ENCODE measurements around the gene NFATC4.
A peak's percentile ranks its signal among the peaks of the same experiment; 100 is the strongest.
"Not testable (repeated sequence)": the region's sequence is repeated elsewhere in the genome, so short reads cannot be mapped to it uniquely, and the experiment has no call there.

The NFATC4 gene

DNA sequence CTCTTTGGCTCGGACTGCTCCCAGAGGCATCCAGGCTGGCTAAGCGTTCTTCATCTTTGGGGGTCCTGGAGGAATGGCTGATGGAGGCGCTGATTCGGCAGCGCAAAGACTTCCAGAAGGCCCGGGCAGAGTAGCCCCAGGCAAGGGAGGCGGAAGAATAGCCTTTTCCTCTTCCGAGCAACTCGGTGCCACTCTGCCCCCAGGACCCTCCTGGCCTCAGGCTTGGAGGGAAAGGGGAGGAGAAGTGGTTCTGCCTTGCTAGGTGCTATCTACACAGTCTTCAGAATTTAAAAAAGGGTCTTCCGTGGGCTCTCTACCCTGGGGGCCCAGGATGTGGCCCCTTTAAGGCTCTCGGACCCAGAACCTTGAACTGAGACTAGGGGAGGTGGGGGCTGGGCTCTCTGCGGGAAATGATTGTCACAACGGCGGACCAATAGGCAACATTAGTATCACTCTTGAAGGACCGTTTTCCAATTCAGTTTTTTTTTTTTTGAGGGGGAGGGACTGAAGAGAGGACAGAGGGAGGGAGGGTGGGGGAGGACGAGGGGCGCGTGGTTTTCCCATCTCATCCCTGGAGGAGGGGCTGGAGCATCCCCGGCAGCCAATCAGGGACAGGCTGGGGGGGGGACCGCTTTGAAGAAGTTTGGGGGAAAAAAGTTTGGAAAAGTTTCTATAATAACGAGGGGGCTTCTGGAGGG, at the start of gene NFATC4:
TSS of gene NFATC4 (plus strand) at position 671 of the 698 bp plus-strand sequence. CDS start 157 bp downstream, outside the sequence.
- Histone ChIP-seq H3K27me3 (ENCODE audit: low read depth, low read length) (no peaks in the 10 kb centered on the region), H3K27ac (ENCODE audit: low read length) (peak within 1 kb of the TSS; percentile 95), H3K9me3 (ENCODE audit: control insufficient read depth in 1 of 2, low read length in 2 of 2) (no peaks in the 10 kb centered on the region), H3K36me3 (ENCODE audit: control insufficient read depth in 1 of 2, insufficient read depth in 2 of 2, low read length in 2 of 2) (peaks cover 0 to 14% of the 10 kb centered on the region in 2 donors), H3K4me3 (ENCODE audit: low read depth in 1 of 2, low read length in 2 of 2) (peak within 1 kb of the TSS; percentile 71 to 79), H3K4me1 (ENCODE audit: control insufficient read depth in 1 of 2, insufficient read depth in 2 of 2, low read length in 2 of 2) (peaks cover 7 to 25% of the 10 kb centered on the region in 2 donors)

DNA sequence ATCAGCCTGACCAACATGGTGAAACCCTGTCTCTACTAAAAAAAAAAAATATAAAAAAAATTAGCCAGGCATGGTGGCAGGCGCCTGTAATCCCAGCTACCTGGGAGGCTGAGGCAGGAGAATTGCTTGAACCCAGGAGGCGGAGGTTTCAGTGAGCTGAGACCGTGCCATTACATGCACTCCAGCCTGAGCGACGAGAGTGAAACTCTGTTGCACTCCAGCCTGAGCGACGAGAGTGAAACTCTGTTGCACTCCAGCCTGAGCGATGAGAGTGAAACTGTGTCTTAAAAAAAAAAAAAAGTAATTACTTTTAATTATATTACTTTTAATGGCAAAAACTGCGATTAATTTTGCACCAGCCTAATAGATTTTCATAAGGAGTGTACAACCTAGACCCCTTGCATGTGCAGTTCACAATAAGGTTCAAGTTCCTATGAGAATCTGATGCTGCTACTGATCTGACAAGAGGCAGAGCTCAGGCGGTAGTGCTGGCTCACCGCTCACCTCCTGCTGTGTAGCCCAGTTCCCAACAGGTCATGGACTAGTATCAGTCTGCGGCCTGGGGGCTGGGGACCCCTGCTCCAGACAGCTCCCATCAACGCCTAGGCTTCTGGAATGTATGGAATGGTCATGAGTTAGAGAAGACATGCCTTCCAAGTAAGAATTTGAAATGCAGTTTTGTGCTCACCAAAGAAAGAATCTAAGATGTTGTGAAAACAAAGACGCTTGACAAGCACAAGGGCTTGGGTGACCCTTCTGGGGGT, 46.6 kb upstream of the NFATC4 start:
- no peak overlapping the region for H3K27ac ChIP-seq (ENCODE audit: low read length)
- H3K4me3 ChIP-seq (ENCODE audit: low read depth in 1 of 2, low read length in 2 of 2) = no peak overlapping the region
- H3K9me3 ChIP-seq (ENCODE audit: control insufficient read depth in 1 of 2, low read length in 2 of 2) = no peaks in the 10 kb centered on the region
- H3K4me1 ChIP-seq (ENCODE audit: control insufficient read depth in 1 of 2, insufficient read depth in 2 of 2, low read length in 2 of 2) = peaks cover 0 to 5% of the 10 kb centered on the region in 2 donors
- no peaks in the 10 kb centered on the region for H3K36me3 ChIP-seq (ENCODE audit: control insufficient read depth in 1 of 2, insufficient read depth in 2 of 2, low read length in 2 of 2)
- H3K27me3 ChIP-seq (ENCODE audit: low read depth, low read length) = peaks cover 4% of the 10 kb centered on the region

- Histone ChIP-seq H3K4me1 (ENCODE audit: control insufficient read depth in 1 of 2, insufficient read depth in 2 of 2, low read length in 2 of 2) (peaks cover 0 to 6% of the 10 kb centered on the region in 2 donors), H3K9me3 (ENCODE audit: control insufficient read depth in 1 of 2, low read length in 2 of 2) (no peaks in the 10 kb centered on the region), H3K27me3 (ENCODE audit: low read depth, low read length) (peaks cover 4% of the 10 kb centered on the region), H3K4me3 (ENCODE audit: low read depth in 1 of 2, low read length in 2 of 2) (no peak overlapping the region), H3K36me3 (ENCODE audit: control insufficient read depth in 1 of 2, insufficient read depth in 2 of 2, low read length in 2 of 2) (no peaks in the 10 kb centered on the region), H3K27ac (ENCODE audit: low read length) (no peak overlapping the region)
These were observed 45.3 kb upstream of the NFATC4 start for GRCh38 chr14:24322672-24323071.

GRCh38 chr14:24323341-24323740, 44.6 kb upstream of the NFATC4 start:
- H3K4me1 ChIP-seq (ENCODE audit: control insufficient read depth in 1 of 2, insufficient read depth in 2 of 2, low read length in 2 of 2) = peaks cover 0 to 6% of the 10 kb centered on the region in 2 donors
- no peaks in the 10 kb centered on the region for H3K36me3 ChIP-seq (ENCODE audit: control insufficient read depth in 1 of 2, insufficient read depth in 2 of 2, low read length in 2 of 2)
- no peaks in the 10 kb centered on the region for H3K9me3 ChIP-seq (ENCODE audit: control insufficient read depth in 1 of 2, low read length in 2 of 2)
- no peak overlapping the region for H3K27ac ChIP-seq (ENCODE audit: low read length)
- no peak overlapping the region for H3K4me3 ChIP-seq (ENCODE audit: low read depth in 1 of 2, low read length in 2 of 2)
- H3K27me3 ChIP-seq (ENCODE audit: low read depth, low read length) = peaks cover 4% of the 10 kb centered on the region

GRCh38 chr14:24324024-24324423, 44.0 kb upstream of the NFATC4 start:
- no peak overlapping the region for H3K4me3 ChIP-seq (ENCODE audit: low read depth in 1 of 2, low read length in 2 of 2)
- H3K27ac ChIP-seq (ENCODE audit: low read length) = no peak overlapping the region
- peaks cover 0 to 8% of the 10 kb centered on the region in 2 donors for H3K4me1 ChIP-seq (ENCODE audit: control insufficient read depth in 1 of 2, insufficient read depth in 2 of 2, low read length in 2 of 2)
- peaks cover 4% of the 10 kb centered on the region for H3K27me3 ChIP-seq (ENCODE audit: low read depth, low read length)
- H3K9me3 ChIP-seq (ENCODE audit: control insufficient read depth in 1 of 2, low read length in 2 of 2) = no peaks in the 10 kb centered on the region
- no peaks in the 10 kb centered on the region for H3K36me3 ChIP-seq (ENCODE audit: control insufficient read depth in 1 of 2, insufficient read depth in 2 of 2, low read length in 2 of 2)

DNA sequence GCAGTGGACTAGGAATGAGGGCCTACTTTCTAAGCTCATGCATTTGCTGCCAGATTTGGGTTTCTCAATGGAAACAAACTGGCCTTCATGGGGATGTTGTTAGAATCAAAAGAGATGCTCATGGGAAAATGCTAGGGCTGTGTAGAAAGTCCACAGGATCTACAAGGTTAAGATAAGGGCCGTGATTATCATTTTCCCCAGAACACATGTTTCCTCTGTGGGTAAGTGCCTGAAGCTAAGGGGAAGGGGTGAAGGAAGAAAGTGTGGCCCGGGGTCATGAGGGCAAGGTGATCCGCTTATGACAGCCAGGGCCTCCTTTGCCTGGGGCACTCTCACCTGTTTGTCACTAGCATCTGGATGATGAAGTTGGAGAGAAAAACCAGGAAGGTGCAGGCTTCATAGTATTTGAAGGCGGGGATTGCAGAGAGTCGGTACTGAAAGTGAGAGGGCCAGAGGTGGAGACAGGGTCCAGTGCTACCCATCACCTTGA, 42.9 kb upstream of the NFATC4 start:
- no peaks in the 10 kb centered on the region for H3K36me3 ChIP-seq (ENCODE audit: control insufficient read depth in 1 of 2, insufficient read depth in 2 of 2, low read length in 2 of 2)
- no peaks in the 10 kb centered on the region for H3K9me3 ChIP-seq (ENCODE audit: control insufficient read depth in 1 of 2, low read length in 2 of 2)
- H3K4me3 ChIP-seq (ENCODE audit: low read depth in 1 of 2, low read length in 2 of 2) = no peak overlapping the region
- peaks cover 4 to 12% of the 10 kb centered on the region in 2 donors for H3K4me1 ChIP-seq (ENCODE audit: control insufficient read depth in 1 of 2, insufficient read depth in 2 of 2, low read length in 2 of 2)
- no peak overlapping the region for H3K27ac ChIP-seq (ENCODE audit: low read length)
- peaks cover 3% of the 10 kb centered on the region for H3K27me3 ChIP-seq (ENCODE audit: low read depth, low read length)

DNA sequence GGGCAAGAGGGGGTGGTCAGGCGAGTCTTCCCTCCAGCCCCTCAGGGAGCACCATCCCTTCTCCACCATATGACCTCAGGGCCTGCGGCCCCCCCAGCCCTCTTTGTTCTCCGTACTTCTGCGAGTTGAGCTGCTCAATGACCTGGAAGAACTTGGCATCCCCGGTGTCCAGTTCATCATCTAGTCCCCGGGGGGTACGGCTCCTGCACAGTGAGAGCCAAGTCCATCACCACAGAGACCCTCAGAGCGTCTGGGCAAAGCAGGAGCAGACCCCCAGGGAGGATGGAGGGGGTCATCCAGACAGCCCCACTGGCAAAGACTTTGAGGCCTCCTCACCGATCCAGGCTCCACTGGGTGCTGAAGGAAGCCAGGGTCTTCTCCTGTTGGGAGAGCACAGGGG, 42.0 kb upstream of the NFATC4 start:
- peaks cover 4 to 12% of the 10 kb centered on the region in 2 donors for H3K4me1 ChIP-seq (ENCODE audit: control insufficient read depth in 1 of 2, insufficient read depth in 2 of 2, low read length in 2 of 2)
- no peak overlapping the region for H3K4me3 ChIP-seq (ENCODE audit: low read depth in 1 of 2, low read length in 2 of 2)
- H3K9me3 ChIP-seq (ENCODE audit: control insufficient read depth in 1 of 2, low read length in 2 of 2) = no peaks in the 10 kb centered on the region
- H3K36me3 ChIP-seq (ENCODE audit: control insufficient read depth in 1 of 2, insufficient read depth in 2 of 2, low read length in 2 of 2) = no peaks in the 10 kb centered on the region
- H3K27me3 ChIP-seq (ENCODE audit: low read depth, low read length) = no peaks in the 10 kb centered on the region
- H3K27ac ChIP-seq (ENCODE audit: low read length) = no peak overlapping the region

GRCh38 chr14:24327303-24327702, 40.7 kb upstream of the NFATC4 start:
- Histone ChIP-seq H3K27ac (ENCODE audit: low read length) (no peak overlapping the region), H3K27me3 (ENCODE audit: low read depth, low read length) (no peaks in the 10 kb centered on the region), H3K36me3 (ENCODE audit: control insufficient read depth in 1 of 2, insufficient read depth in 2 of 2, low read length in 2 of 2) (no peaks in the 10 kb centered on the region), H3K4me3 (ENCODE audit: low read depth in 1 of 2, low read length in 2 of 2) (no peak overlapping the region), H3K9me3 (ENCODE audit: control insufficient read depth in 1 of 2, low read length in 2 of 2) (no peaks in the 10 kb centered on the region), H3K4me1 (ENCODE audit: control insufficient read depth in 1 of 2, insufficient read depth in 2 of 2, low read length in 2 of 2) (peaks cover 8 to 19% of the 10 kb centered on the region in 2 donors)

- H3K4me3 ChIP-seq (ENCODE audit: low read depth in 1 of 2, low read length in 2 of 2); H3K27ac ChIP-seq (ENCODE audit: low read length): not testable (repeated sequence)
- H3K4me1 ChIP-seq (ENCODE audit: control insufficient read depth in 1 of 2, insufficient read depth in 2 of 2, low read length in 2 of 2) = peaks cover 9 to 25% of the 10 kb centered on the region in 2 donors
These were observed 40.1 kb upstream of the NFATC4 start for GRCh38 chr14:24327914-24328313.

GRCh38 chr14:24329073-24329663, 38.8 kb upstream of the NFATC4 start:
- H3K27me3 ChIP-seq (ENCODE audit: low read depth, low read length) = no peaks in the 10 kb centered on the region
- H3K36me3 ChIP-seq (ENCODE audit: control insufficient read depth in 1 of 2, insufficient read depth in 2 of 2, low read length in 2 of 2) = no peaks in the 10 kb centered on the region
- H3K4me1 ChIP-seq (ENCODE audit: control insufficient read depth in 1 of 2, insufficient read depth in 2 of 2, low read length in 2 of 2) = peaks cover 13 to 31% of the 10 kb centered on the region in 2 donors
- H3K9me3 ChIP-seq (ENCODE audit: control insufficient read depth in 1 of 2, low read length in 2 of 2) = no peaks in the 10 kb centered on the region
- H3K27ac ChIP-seq (ENCODE audit: low read length) = no peak overlapping the region
- H3K4me3 ChIP-seq (ENCODE audit: low read depth in 1 of 2, low read length in 2 of 2) = no peak overlapping the region

More at GRCh38 chr14:24327914-24328313, 40.1 kb upstream of the NFATC4 start:
- H3K36me3 ChIP-seq (ENCODE audit: control insufficient read depth in 1 of 2, insufficient read depth in 2 of 2, low read length in 2 of 2); H3K9me3 ChIP-seq (ENCODE audit: control insufficient read depth in 1 of 2, low read length in 2 of 2); H3K27me3 ChIP-seq (ENCODE audit: low read depth, low read length): not testable (repeated sequence)

- Histone ChIP-seq H3K4me1 (ENCODE audit: control insufficient read depth in 1 of 2, insufficient read depth in 2 of 2, low read length in 2 of 2) (peaks cover 15 to 36% of the 10 kb centered on the region in 2 donors), H3K4me3 (ENCODE audit: low read depth in 1 of 2, low read length in 2 of 2) (no peak overlapping the region), H3K36me3 (ENCODE audit: control insufficient read depth in 1 of 2, insufficient read depth in 2 of 2, low read length in 2 of 2) (no peaks in the 10 kb centered on the region), H3K9me3 (ENCODE audit: control insufficient read depth in 1 of 2, low read length in 2 of 2) (no peaks in the 10 kb centered on the region), H3K27ac (ENCODE audit: low read length) (no peak overlapping the region), H3K27me3 (ENCODE audit: low read depth, low read length) (no peaks in the 10 kb centered on the region)
These were observed 38.2 kb upstream of the NFATC4 start for GRCh38 chr14:24329736-24330135.
